ENCODE measurements around the gene COL27A1.

COL27A1 gene

GRCh38 chr9:114341991-114342390 lies 186.7 kb downstream of the COL27A1 start:
- no peak overlapping the region for H3K4me3 ChIP-seq (ENCODE audit: low read depth, low read length)
- no peak for TF ChIP-seq CTCF (IDR thresholded peaks at IDR 0.05; ENCODE audit: low read depth, low read length)

GRCh38 chr9:114342755-114343440 lies 187.6 kb downstream of the COL27A1 start:
- no peak for TF ChIP-seq CTCF (IDR thresholded peaks at IDR 0.05; ENCODE audit: low read depth, low read length)
- no peak overlapping the region for H3K4me3 ChIP-seq (ENCODE audit: low read depth, low read length)

GRCh38 chr9:114343471-114344187 lies 188.3 kb downstream of the COL27A1 start:
- TF ChIP-seq CTCF (IDR thresholded peaks at IDR 0.05; ENCODE audit: low read depth, low read length), result no peak
- H3K4me3 ChIP-seq (ENCODE audit: low read depth, low read length), result no peak overlapping the region

GRCh38 chr9:114344188-114344566 lies 188.8 kb downstream of the COL27A1 start:
- TF ChIP-seq CTCF (IDR thresholded peaks at IDR 0.05; ENCODE audit: low read depth, low read length), result no peak

GRCh38 chr9:114344692-114345091 lies 189.4 kb downstream of the COL27A1 start:
- H3K4me3 ChIP-seq (ENCODE audit: low read depth, low read length), result no peak overlapping the region
- no peak for TF ChIP-seq CTCF (IDR thresholded peaks at IDR 0.05; ENCODE audit: low read depth, low read length)

More at GRCh38 chr9:114344188-114344566, 188.8 kb downstream of the COL27A1 start:
- no peak overlapping the region for H3K4me3 ChIP-seq (ENCODE audit: low read depth, low read length)

- TF ChIP-seq CTCF (IDR thresholded peaks at IDR 0.05; ENCODE audit: low read depth, low read length), result no peak
- H3K4me3 ChIP-seq (ENCODE audit: low read depth, low read length), result no peak overlapping the region
These were observed 190.2 kb downstream of the COL27A1 start for GRCh38 chr9:114345493-114346065.

GRCh38 chr9:114346146-114346545 lies 190.8 kb downstream of the COL27A1 start:
- no peak for TF ChIP-seq CTCF (IDR thresholded peaks at IDR 0.05; ENCODE audit: low read depth, low read length)
- H3K4me3 ChIP-seq (ENCODE audit: low read depth, low read length), result no peak overlapping the region

All from WI38 (cell line).